Epithelial cell of esophagus (primary cell): ENCODE results near the gene EEFSEC.

Source experiments
- DNase-seq: peaks from one replicate; pipeline ENCODE4 v3.0.0; 2010; ENCODE audit warnings: low read depth
- H3K4me3 ChIP-seq: 2 replicates; pipeline ENCODE4 v1.5.1; 2011; ENCODE audit warnings: mild to moderate bottlenecking, low read length, control low read depth
- CTCF ChIP-seq: IDR thresholded peaks from 2 replicates; pipeline ENCODE4 v1.5.1; 2011; ENCODE audit warnings: low read depth, mild to moderate bottlenecking, low read length, control low read depth, inconsistent platforms; ENCODE audit not compliant: insufficient read depth; ENCODE audit errors: missing control alignments

Gene EEFSEC

GRCh38 chr3:128453501-128454309 is 300.4 kb downstream of the EEFSEC start:
- DNase-seq, result no peak
- no peak overlapping the region for H3K4me3 ChIP-seq
- no peak for TF ChIP-seq CTCF

- H3K4me3 ChIP-seq, result no peak overlapping the region
- TF ChIP-seq CTCF, result no peak
- DNase-seq, result no peak
These were observed 301.0 kb downstream of the EEFSEC start for GRCh38 chr3:128454310-128454618.

GRCh38 chr3:128455116-128455515 is 301.8 kb downstream of the EEFSEC start:
- H3K4me3 ChIP-seq, result no peak overlapping the region
- no peak for DNase-seq
- no peak for TF ChIP-seq CTCF

GRCh38 chr3:128455786-128456748 is 302.8 kb downstream of the EEFSEC start:
- no peak for DNase-seq
- TF ChIP-seq CTCF, result no peak
- H3K4me3 ChIP-seq, result no peak overlapping the region

GRCh38 chr3:128456776-128457715 is 303.8 kb downstream of the EEFSEC start:
- DNase-seq, result no peak
- no peak for TF ChIP-seq CTCF
- H3K4me3 ChIP-seq, result no peak overlapping the region

- no peak for TF ChIP-seq CTCF
- no peak overlapping the region for H3K4me3 ChIP-seq
- DNase-seq, result no peak
These were observed 304.7 kb downstream of the EEFSEC start for GRCh38 chr3:128457937-128458336.
